ENCODE results near the gene SCD5.

The SCD5 gene

GRCh38 chr4:82592639-82593038, 206.0 kb downstream of the SCD5 start:
- H3K4me2 ChIP-seq (ENCODE audit: low read length): no peak overlapping the region
- no peaks in the 10 kb centered on the region for H3K4me1 ChIP-seq
- no peak overlapping the region for H3K4me3 ChIP-seq (ENCODE audit: low read depth, low read length)
- H3K27me3 ChIP-seq (ENCODE audit: control insufficient read depth, insufficient read depth, low read length): no peaks in the 10 kb centered on the region
- H3K36me3 ChIP-seq (ENCODE audit: control insufficient read depth, insufficient read depth, low read length): no peaks in the 10 kb centered on the region
- no peaks in the 10 kb centered on the region for H3K9me3 ChIP-seq (ENCODE audit: control insufficient read depth, low read length)
- no peaks in the 10 kb centered on the region for H3K79me2 ChIP-seq
- H3K9ac ChIP-seq: no peak overlapping the region
- no peak overlapping the region for H3K27ac ChIP-seq
- TF ChIP-seq CTCF (IDR thresholded peaks at IDR 0.05): no peak
- no peak overlapping the region for H2AFZ ChIP-seq

DNA sequence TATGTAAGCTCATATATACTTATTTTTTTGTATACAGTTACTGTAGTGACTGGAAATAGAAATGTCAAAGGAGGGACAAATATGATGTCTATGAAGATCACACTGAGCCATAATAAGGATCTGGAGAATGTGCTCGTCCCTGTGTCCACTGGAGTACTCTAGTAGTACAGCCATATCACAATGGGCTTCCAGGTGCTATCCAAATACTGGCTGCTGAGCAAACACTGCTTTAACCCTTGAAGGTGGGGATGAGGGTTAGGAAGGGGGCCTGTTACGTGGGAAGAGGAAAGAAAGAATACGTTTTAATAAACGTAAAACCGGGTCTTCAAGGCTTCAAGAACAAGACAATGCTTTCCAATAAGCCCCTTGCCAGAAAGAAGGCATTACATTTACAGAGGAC, 207.0 kb downstream of the SCD5 start:
- Histone ChIP-seq H2AFZ (no peak overlapping the region), H3K4me3 (ENCODE audit: low read depth, low read length) (no peak overlapping the region), H3K27me3 (ENCODE audit: control insufficient read depth, insufficient read depth, low read length) (no peaks in the 10 kb centered on the region), H3K79me2 (no peaks in the 10 kb centered on the region), H3K4me1 (no peaks in the 10 kb centered on the region), H3K36me3 (ENCODE audit: control insufficient read depth, insufficient read depth, low read length) (no peaks in the 10 kb centered on the region), H3K27ac (no peak overlapping the region), H3K4me2 (ENCODE audit: low read length) (no peak overlapping the region), H3K9ac (no peak overlapping the region), H3K9me3 (ENCODE audit: control insufficient read depth, low read length) (no peaks in the 10 kb centered on the region)
- no peak for TF ChIP-seq CTCF (IDR thresholded peaks at IDR 0.05)

- TF ChIP-seq CTCF (IDR thresholded peaks at IDR 0.05): no peak
- H3K9me3 ChIP-seq (ENCODE audit: control insufficient read depth, low read length): no peaks in the 10 kb centered on the region
- no peaks in the 10 kb centered on the region for H3K36me3 ChIP-seq (ENCODE audit: control insufficient read depth, insufficient read depth, low read length)
- no peak overlapping the region for H3K9ac ChIP-seq
- H3K4me2 ChIP-seq (ENCODE audit: low read length): no peak overlapping the region
- H3K27ac ChIP-seq: no peak overlapping the region
- no peak overlapping the region for H3K4me3 ChIP-seq (ENCODE audit: low read depth, low read length)
- H3K4me1 ChIP-seq: no peaks in the 10 kb centered on the region
- no peak overlapping the region for H2AFZ ChIP-seq
- H3K79me2 ChIP-seq: no peaks in the 10 kb centered on the region
- H3K27me3 ChIP-seq (ENCODE audit: control insufficient read depth, insufficient read depth, low read length): no peaks in the 10 kb centered on the region
Measured at GRCh38 chr4:82589756-82590155, 208.8 kb downstream of the SCD5 start.

DNA sequence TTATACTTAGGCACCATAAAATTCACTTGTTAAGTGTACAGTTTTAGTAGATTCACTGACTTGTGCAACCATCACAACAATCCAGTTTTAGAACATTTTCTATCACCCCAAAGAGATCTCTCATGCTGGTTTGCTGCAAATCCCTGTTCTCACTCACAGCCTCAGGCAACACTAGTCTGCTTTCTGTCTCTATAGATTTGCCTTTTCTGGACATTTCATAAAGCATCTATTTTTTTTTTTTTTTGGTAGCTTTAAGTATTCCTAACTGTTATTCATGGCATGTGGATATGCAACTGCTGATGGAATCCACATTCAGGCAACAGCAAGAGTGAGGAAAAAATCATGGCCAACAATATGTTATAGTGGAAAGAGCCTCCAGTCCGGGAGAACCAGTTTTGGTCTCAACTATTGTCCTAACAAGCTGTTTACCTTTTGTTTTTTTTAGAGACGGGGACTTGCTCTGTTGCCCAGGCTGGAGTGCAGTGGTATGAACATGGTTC, 209.8 kb downstream of the SCD5 start:
- no peak overlapping the region for H3K4me3 ChIP-seq (ENCODE audit: low read depth, low read length)
- TF ChIP-seq CTCF (IDR thresholded peaks at IDR 0.05): no peak
- no peak overlapping the region for H3K27ac ChIP-seq

DNA sequence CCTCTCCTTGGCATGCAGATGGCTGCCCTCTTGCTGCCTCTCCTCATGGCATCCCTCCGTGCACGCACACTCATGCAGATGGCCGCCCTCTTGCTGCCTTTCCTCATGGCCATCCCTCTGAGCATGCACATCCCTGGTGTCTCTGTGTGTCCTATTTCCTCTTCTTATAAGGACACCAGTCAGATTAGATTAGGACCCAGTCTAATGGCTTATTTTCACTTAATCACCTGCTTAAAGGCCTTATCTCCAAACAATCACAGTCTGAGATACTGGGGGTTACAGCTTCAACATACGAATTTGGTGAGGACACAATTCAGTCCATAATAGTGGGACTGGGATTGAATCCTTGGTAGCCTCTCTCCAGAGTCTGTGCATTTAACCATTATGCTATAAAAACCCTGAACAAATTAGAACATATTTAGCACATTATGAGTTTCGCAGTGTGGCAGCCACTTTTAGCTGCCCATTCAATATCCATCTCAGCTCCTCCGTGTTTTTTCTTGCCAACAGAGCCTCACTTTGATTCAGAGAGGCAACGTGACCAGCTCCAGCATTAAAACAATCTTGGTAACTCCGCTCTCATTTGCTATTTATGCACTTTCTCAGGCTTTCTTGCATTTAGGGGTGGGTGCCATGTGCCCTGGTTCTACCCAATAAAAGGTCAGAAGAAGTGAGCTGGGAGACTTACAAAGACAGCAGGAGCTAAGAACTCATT, 210.6 kb downstream of the SCD5 start:
- Histone ChIP-seq H3K27ac (no peak overlapping the region), H3K27me3 (ENCODE audit: control insufficient read depth, insufficient read depth, low read length) (no peaks in the 10 kb centered on the region), H3K4me1 (no peaks in the 10 kb centered on the region), H3K36me3 (ENCODE audit: control insufficient read depth, insufficient read depth, low read length) (no peaks in the 10 kb centered on the region), H2AFZ (no peak overlapping the region), H3K4me3 (ENCODE audit: low read depth, low read length) (no peak overlapping the region), H3K9ac (no peak overlapping the region), H3K9me3 (ENCODE audit: control insufficient read depth, low read length) (no peaks in the 10 kb centered on the region), H3K79me2 (no peaks in the 10 kb centered on the region), H3K4me2 (ENCODE audit: low read length) (no peak overlapping the region)
- TF ChIP-seq CTCF (IDR thresholded peaks at IDR 0.05): no peak

More for the DNA sequence above, 209.8 kb downstream of the SCD5 start:
- no peak overlapping the region for H2AFZ ChIP-seq
- no peaks in the 10 kb centered on the region for H3K36me3 ChIP-seq (ENCODE audit: control insufficient read depth, insufficient read depth, low read length)
- H3K4me2 ChIP-seq (ENCODE audit: low read length): no peak overlapping the region
- no peaks in the 10 kb centered on the region for H3K79me2 ChIP-seq
- H3K4me1 ChIP-seq: no peaks in the 10 kb centered on the region
- H3K27me3 ChIP-seq (ENCODE audit: control insufficient read depth, insufficient read depth, low read length): no peaks in the 10 kb centered on the region
- H3K9me3 ChIP-seq (ENCODE audit: control insufficient read depth, low read length): no peaks in the 10 kb centered on the region
- no peak overlapping the region for H3K9ac ChIP-seq

Measured in parathyroid adenoma (tissue), 2 donors.